ENCODE results near the gene NSD1.
"Not testable (repeated sequence)": the region's sequence is repeated elsewhere in the genome, so short reads cannot be mapped to it uniquely, and the experiment has no call there.

The NSD1 gene

DNA sequence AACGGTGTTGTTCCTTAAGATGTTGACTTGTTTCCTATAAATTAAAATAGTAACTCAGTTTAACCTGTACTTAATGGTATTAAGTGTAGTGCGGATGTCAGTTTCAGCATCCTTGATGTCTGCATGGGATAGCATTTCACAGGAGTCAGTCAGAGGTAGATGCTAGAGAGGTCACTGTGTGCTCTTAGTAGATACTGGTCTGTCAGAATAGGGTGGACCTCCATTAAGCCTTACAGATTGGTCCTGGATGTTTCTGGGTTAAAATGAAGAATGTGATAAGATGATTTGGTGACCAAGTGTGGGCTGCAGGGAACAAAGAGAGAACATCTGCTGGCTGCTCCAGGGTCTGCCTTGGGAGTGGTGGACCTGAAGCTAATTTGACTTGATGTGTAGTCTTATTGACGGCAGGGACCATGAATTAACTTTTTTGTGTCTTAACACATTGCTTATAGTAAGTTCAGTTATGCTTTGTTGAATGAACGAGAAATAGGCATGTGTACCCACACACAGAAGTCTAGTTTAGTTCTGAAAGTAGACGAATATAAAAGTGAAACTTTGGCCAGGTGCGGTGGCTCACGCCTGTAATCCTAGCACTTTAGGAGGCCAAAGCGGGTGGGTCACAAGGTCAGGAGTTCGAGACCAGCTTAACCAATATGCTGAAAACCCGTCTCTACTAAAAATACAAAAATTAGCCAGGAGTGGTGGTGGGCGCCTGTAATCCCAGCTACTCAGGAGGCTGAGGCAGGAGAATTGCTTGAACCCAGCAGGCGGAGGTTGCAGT, 157.4 kb downstream of the NSD1 start:
- no peak for DNase-seq (ENCODE audit: low spot score)

GRCh38 chr5:177291735-177292134, 158.2 kb downstream of the NSD1 start:
- DNase-seq (ENCODE audit: low spot score) = no peak

DNA sequence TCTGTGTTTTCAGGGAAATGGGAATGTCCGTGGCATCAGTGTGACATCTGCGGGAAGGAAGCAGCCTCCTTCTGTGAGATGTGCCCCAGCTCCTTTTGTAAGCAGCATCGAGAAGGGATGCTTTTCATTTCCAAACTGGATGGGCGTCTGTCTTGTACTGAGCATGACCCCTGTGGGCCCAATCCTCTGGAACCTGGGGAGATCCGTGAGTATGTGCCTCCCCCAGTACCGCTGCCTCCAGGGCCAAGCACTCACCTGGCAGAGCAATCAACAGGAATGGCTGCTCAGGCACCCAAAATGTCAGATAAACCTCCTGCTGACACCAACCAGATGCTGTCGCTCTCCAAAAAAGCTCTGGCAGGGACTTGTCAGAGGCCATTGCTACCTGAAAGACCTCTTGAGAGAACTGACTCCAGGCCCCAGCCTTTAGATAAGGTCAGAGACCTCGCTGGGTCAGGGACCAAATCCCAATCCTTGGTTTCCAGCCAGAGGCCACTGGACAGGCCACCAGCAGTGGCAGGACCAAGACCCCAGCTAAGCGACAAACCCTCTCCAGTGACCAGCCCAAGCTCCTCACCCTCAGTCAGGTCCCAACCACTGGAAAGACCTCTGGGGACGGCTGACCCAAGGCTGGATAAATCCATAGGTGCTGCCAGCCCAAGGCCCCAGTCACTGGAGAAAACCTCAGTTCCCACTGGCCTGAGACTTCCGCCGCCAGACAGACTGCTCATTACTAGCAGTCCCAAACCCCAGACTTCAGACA, 160.4 kb downstream of the NSD1 start:
- DNase-seq (ENCODE audit: low spot score) = no peak

DNA sequence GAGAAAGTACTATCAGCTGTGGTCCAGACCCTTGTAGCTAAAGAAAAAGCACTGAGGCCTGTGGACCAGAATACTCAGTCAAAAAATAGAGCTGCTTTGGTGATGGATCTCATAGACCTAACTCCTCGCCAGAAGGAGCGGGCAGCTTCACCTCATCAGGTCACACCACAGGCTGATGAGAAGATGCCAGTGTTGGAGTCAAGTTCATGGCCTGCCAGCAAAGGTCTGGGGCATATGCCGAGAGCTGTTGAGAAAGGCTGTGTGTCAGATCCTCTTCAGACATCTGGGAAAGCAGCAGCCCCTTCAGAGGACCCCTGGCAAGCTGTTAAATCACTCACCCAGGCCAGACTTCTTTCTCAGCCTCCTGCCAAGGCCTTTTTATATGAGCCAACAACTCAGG, 161.1 kb downstream of the NSD1 start:
- no peak for DNase-seq (ENCODE audit: low spot score)

- DNase-seq (ENCODE audit: low spot score) = no peak
Measured at GRCh38 chr5:177295924-177296323, 162.4 kb downstream of the NSD1 start.

DNA sequence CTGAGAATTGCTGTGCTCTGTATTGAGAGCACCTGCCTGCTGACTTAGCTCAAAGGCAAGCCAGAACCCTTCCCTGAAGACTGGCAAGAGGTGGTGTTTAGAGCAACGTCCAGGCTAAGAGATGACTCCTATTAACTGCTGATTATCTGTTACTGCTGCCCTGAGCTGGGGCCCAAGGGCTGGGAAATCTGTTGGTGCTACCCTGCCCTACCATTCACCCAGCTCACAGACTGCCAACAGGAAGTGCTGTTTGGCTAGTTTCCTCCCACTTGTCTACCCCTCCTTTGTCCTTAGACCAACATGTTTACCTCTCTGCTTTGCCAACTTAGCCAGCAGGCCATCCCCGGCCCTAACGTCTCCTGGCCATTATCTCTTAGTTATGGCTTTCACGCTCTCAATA, 163.0 kb downstream of the NSD1 start:
- DNase-seq (ENCODE audit: low spot score) = no peak

DNA sequence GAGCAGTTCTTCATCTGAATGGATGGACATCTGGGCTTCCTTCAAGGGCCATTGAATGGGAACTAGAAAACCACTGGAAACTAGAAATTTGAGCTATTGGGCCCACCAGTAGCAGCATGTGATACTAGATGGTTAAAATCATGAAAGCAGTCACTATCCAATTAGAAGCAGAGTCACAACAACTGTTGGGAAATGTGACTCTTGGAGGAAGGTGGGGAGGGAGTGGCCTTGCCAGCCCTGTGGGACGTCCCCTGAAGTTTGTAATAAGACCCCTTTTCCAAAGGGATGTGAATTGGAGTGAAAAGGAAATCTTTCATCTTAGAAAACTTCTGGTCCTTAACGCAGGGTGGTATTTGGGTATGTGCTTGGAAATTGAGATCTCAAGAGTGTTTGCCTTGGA, 164.3 kb downstream of the NSD1 start:
- DNase-seq (ENCODE audit: low spot score) = no peak

- DNase-seq (ENCODE audit: low spot score) = no peak
Measured at GRCh38 chr5:177299697-177300096, 166.1 kb downstream of the NSD1 start.

- no peak for DNase-seq (ENCODE audit: low spot score)
Measured at GRCh38 chr5:177300236-177300880, 166.8 kb downstream of the NSD1 start.

GRCh38 chr5:177300951-177301350, 167.4 kb downstream of the NSD1 start:
- no peak for DNase-seq (ENCODE audit: low spot score)

GRCh38 chr5:177301503-177302165, 168.1 kb downstream of the NSD1 start:
- peak; percentile 76 for DNase-seq (ENCODE audit: low spot score)

- DNase-seq (ENCODE audit: low spot score) = peak; percentile 69
Measured at GRCh38 chr5:177302354-177303110, 169.0 kb downstream of the NSD1 start.

GRCh38 chr5:177303121-177303924, 169.8 kb downstream of the NSD1 start, which contains the start of the genes PRELID1 and RAB24:
Gene PRELID1 (plus strand): TSS chr5:177303799. CDS start chr5:177303986, 187 bp downstream.
Gene RAB24 (minus strand): TSS chr5:177303719. CDS start chr5:177303288, 431 bp downstream.
- peak; percentile 80 for DNase-seq (ENCODE audit: low spot score)

GRCh38 chr5:177303925-177304391, 170.4 kb downstream of the NSD1 start:
- no peak for DNase-seq (ENCODE audit: low spot score)

GRCh38 chr5:177304392-177305119, 171.0 kb downstream of the NSD1 start:
- no peak for DNase-seq (ENCODE audit: low spot score)

GRCh38 chr5:177306103-177306640, 172.6 kb downstream of the NSD1 start:
- DNase-seq (ENCODE audit: low spot score) = not testable (repeated sequence)

DNA sequence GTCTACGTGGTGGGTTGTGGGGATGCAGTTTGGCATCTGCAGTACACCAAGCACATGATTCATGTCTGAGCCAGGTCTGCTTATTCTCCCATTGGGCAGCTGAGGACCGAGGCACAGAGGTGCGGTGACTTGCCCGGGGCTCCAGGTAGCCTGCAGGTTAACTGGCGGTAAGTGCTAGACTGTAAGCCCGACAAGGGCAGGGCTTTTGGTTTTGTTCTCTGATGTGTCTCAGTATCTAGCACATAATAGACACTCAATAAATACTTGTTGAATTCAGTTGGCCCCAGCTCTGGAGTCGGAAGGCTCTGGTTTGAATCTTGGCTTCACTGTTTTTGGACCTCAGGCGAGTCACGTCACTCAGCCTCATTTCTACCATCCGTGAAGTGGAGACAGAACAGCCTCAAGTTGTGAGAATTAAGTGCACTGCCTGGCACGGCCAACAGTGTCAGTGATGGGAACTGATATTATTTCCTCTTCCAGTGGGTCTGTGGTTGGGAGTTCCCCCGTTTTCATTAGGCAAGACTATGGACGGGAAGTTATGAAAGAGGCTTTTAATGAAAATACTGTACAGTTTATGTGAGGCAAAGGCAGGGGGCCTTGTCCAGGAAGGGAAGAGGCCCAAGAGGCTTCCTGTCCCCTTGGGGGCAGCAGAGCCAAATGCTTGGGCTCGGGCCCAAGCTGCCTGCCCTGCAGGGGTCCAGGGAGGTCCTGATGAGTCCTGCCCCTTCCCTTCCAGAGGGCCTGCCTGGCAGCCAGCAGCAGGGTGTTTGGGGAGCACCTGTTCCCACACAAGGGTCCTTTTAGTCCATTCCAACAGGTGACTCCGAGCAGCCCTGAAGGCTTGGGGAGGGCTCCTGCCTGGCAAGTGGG, 173.3 kb downstream of the NSD1 start:
- DNase-seq (ENCODE audit: low spot score) = no peak
